Measurements from ENCODE around the gene MERTK.
"Not testable (repeated sequence)": the region's sequence is repeated elsewhere in the genome, so short reads cannot be mapped to it uniquely, and the experiment has no call there.

The MERTK gene

GRCh38 chr2:111897924-111898702 is at the start of gene MERTK:
TSS of gene MERTK (plus strand) at chr2:111898607. CDS start at chr2:111898736, 129 bp downstream.
- FAIRE-seq (no peak), DNase-seq (ENCODE audit: extremely low spot score, insufficient read length, low read depth) (peak; percentile 55)

- not testable (repeated sequence) for FAIRE-seq; DNase-seq (ENCODE audit: extremely low spot score, insufficient read length, low read depth)
Measured at GRCh38 chr2:111850646-111851045, 47.8 kb upstream of the MERTK start.

- not testable (repeated sequence) for DNase-seq (ENCODE audit: extremely low spot score, insufficient read length, low read depth); FAIRE-seq
Measured at GRCh38 chr2:111852544-111852943, 45.9 kb upstream of the MERTK start.

- FAIRE-seq; DNase-seq (ENCODE audit: extremely low spot score, insufficient read length, low read depth): not testable (repeated sequence)
Measured at GRCh38 chr2:111860005-111860404, 38.4 kb upstream of the MERTK start.

- DNase-seq (ENCODE audit: extremely low spot score, insufficient read length, low read depth); FAIRE-seq: not testable (repeated sequence)
Measured at GRCh38 chr2:111865124-111865523, 33.3 kb upstream of the MERTK start.

GRCh38 chr2:111872806-111873205 is 25.6 kb upstream of the MERTK start:
- FAIRE-seq; DNase-seq (ENCODE audit: extremely low spot score, insufficient read length, low read depth): not testable (repeated sequence)

GRCh38 chr2:111883661-111884591 is 14.5 kb upstream of the MERTK start, which contains the start of gene ANAPC1:
TSS of gene ANAPC1 (minus strand) at chr2:111884193. CDS start at chr2:111880825, 3,368 bp downstream.
- peak; percentile 86 for FAIRE-seq
- peak; percentile 76 for DNase-seq (ENCODE audit: extremely low spot score, insufficient read length, low read depth)

GRCh38 chr2:111884592-111884964 is 13.8 kb upstream of the MERTK start:
- FAIRE-seq (no peak), DNase-seq (ENCODE audit: extremely low spot score, insufficient read length, low read depth) (no peak)

GRCh38 chr2:111896024-111896423 is 2.4 kb upstream of the MERTK start:
- no peak for FAIRE-seq
- DNase-seq (ENCODE audit: extremely low spot score, insufficient read length, low read depth), result no peak

- DNase-seq (ENCODE audit: extremely low spot score, insufficient read length, low read depth) (no peak), FAIRE-seq (no peak)
Measured at GRCh38 chr2:111896576-111896975, 1.8 kb upstream of the MERTK start.

GRCh38 chr2:111897630-111897923 is 830 bp upstream of the MERTK start:
- FAIRE-seq (no peak), DNase-seq (ENCODE audit: extremely low spot score, insufficient read length, low read depth) (no peak)

- FAIRE-seq, result no peak
- no peak for DNase-seq (ENCODE audit: extremely low spot score, insufficient read length, low read depth)
Measured at GRCh38 chr2:111898703-111899514, 502 bp downstream of the MERTK start.

- peak; percentile 33 for FAIRE-seq
- no peak for DNase-seq (ENCODE audit: extremely low spot score, insufficient read length, low read depth)
Measured at GRCh38 chr2:111900859-111901258, 2.5 kb downstream of the MERTK start.

GRCh38 chr2:111903516-111903915 is 5.1 kb downstream of the MERTK start:
- DNase-seq (ENCODE audit: extremely low spot score, insufficient read length, low read depth), result no peak
- FAIRE-seq, result no peak

- DNase-seq (ENCODE audit: extremely low spot score, insufficient read length, low read depth), result no peak
- no peak for FAIRE-seq
Measured at GRCh38 chr2:111903930-111904439, 5.6 kb downstream of the MERTK start.

GRCh38 chr2:111904726-111905474 is 6.5 kb downstream of the MERTK start:
- DNase-seq (ENCODE audit: extremely low spot score, insufficient read length, low read depth), result no peak
- no peak for FAIRE-seq

- not testable (repeated sequence) for FAIRE-seq; DNase-seq (ENCODE audit: extremely low spot score, insufficient read length, low read depth)
Measured at GRCh38 chr2:111905475-111905869, 7.1 kb downstream of the MERTK start.

GRCh38 chr2:111905990-111906735 is 7.8 kb downstream of the MERTK start:
- no peak for DNase-seq (ENCODE audit: extremely low spot score, insufficient read length, low read depth)
- peak; percentile 80 for FAIRE-seq

Data from GM18507 (cell line).